ENCODE measurements around the gene NREP. TPM values are rescaled to one million over a fixed set of nuclear protein-coding genes. Genes with fewer than 3 reads are reported as not detected.

NREP gene
- total RNA-seq, 1 donor from 2014 or later, result 21.6 TPM

GRCh38 chr5:111776913-111777781 is 20.2 kb upstream of the NREP start:
- no peak for ATAC-seq
- DNase-seq, result no peak
- H3K27ac ChIP-seq, result no peak overlapping the region
- no peak for TF ChIP-seq CTCF (IDR thresholded peaks at IDR 0.05)
- no peaks in the 10 kb centered on the region for H3K27me3 ChIP-seq (ENCODE audit: low read depth)
- H3K9me3 ChIP-seq, result no peaks in the 10 kb centered on the region
- H3K4me3 ChIP-seq, result no peak overlapping the region
- no peaks in the 10 kb centered on the region for H3K36me3 ChIP-seq
- H3K4me1 ChIP-seq, result peaks cover 21% of the 10 kb centered on the region
- intact Hi-C loops (cut with DNase I), result no loop called here

GRCh38 chr5:111775224-111775623 is 18.2 kb upstream of the NREP start:
- ATAC-seq, result peak; percentile 61 to 73
- intact Hi-C loops (cut with DNase I), result no loop called here

GRCh38 chr5:111774525-111774924 is 17.5 kb upstream of the NREP start:
- peak; percentile 75 to 76 for ATAC-seq
- no peak overlapping the region for H3K4me3 ChIP-seq
- no peak for TF ChIP-seq CTCF (IDR thresholded peaks at IDR 0.05)
- H3K9me3 ChIP-seq, result no peaks in the 10 kb centered on the region
- DNase-seq, result peak; percentile 69
- peaks cover 14% of the 10 kb centered on the region for H3K4me1 ChIP-seq
- H3K27ac ChIP-seq, result no peak overlapping the region
- H3K27me3 ChIP-seq (ENCODE audit: low read depth), result no peaks in the 10 kb centered on the region
- H3K36me3 ChIP-seq, result no peaks in the 10 kb centered on the region
- intact Hi-C loops (cut with DNase I), result no loop called here

More at GRCh38 chr5:111775224-111775623, 18.2 kb upstream of the NREP start:
- H3K36me3 ChIP-seq, result no peaks in the 10 kb centered on the region
- H3K4me3 ChIP-seq, result no peak overlapping the region
- H3K9me3 ChIP-seq, result no peaks in the 10 kb centered on the region
- H3K27ac ChIP-seq, result no peak overlapping the region
- peaks cover 14% of the 10 kb centered on the region for H3K4me1 ChIP-seq
- H3K27me3 ChIP-seq (ENCODE audit: low read depth), result no peaks in the 10 kb centered on the region
- DNase-seq, result no peak
- no peak for TF ChIP-seq CTCF (IDR thresholded peaks at IDR 0.05)

GRCh38 chr5:111772456-111773122 is 15.6 kb upstream of the NREP start:
- no peak for DNase-seq
- intact Hi-C loops (cut with DNase I), result no loop called here
- H3K27ac ChIP-seq, result no peak overlapping the region
- no peak for TF ChIP-seq CTCF (IDR thresholded peaks at IDR 0.05)
- H3K27me3 ChIP-seq (ENCODE audit: low read depth), result no peaks in the 10 kb centered on the region
- H3K9me3 ChIP-seq, result no peaks in the 10 kb centered on the region
- H3K36me3 ChIP-seq, result no peaks in the 10 kb centered on the region
- H3K4me1 ChIP-seq, result peaks cover 14% of the 10 kb centered on the region
- ATAC-seq, result no peak
- H3K4me3 ChIP-seq, result no peak overlapping the region

- DNase-seq, result no peak
- Histone ChIP-seq H3K4me1 (peaks cover 5% of the 10 kb centered on the region), H3K36me3 (no peaks in the 10 kb centered on the region), H3K27ac (no peak overlapping the region), H3K9me3 (no peaks in the 10 kb centered on the region), H3K27me3 (ENCODE audit: low read depth) (no peaks in the 10 kb centered on the region), H3K4me3 (no peak overlapping the region)
- ATAC-seq, result no peak
- intact Hi-C loops (cut with DNase I), result no loop called here
- TF ChIP-seq CTCF (IDR thresholded peaks at IDR 0.05), result no peak
These were observed 12.5 kb upstream of the NREP start for GRCh38 chr5:111769541-111769940.
